CD4-positive, alpha-beta memory T cell (primary cell): ENCODE measurements around the gene SEC14L5. TPM values are rescaled to one million over a fixed set of nuclear protein-coding genes. Genes with fewer than 3 reads are reported as not detected.

Source experiments
- CTCF ChIA-PET: fragments of 350-600 bp; sonication (Branson Sonifier 250); formaldehyde crosslinking; loops from one replicate; lab custom pipeline; 2021; ENCODE audit warnings: inconsistent platforms; ENCODE audit not compliant: partially characterized antibody; lab: Charles Lee
- POLR2A ChIA-PET: fragments of 350-600 bp; sonication (Branson Sonifier 250); formaldehyde crosslinking; loops from one replicate; lab custom pipeline; 2021; ENCODE audit not compliant: partially characterized antibody; lab: Charles Lee
- DNase-seq, 5 donors: peaks; one replicate each; pipeline versions ENCODE4 v3.0.0 to v3.0.0-alpha.2; 2020 to 2022; ENCODE audit warnings: mixed read lengths in 1 of 5
- H3K27ac ChIP-seq: one replicate; pipeline ENCODE4 v1.7.0; 2013; ENCODE audit warnings: low read depth, low read length
- H3K27me3 ChIP-seq: 2 replicates; pipeline ENCODE4 v1.7.0; 2013; ENCODE audit warnings: mild to moderate bottlenecking, low read length, moderate library complexity; ENCODE audit not compliant: insufficient read depth
- H3K36me3 ChIP-seq: 2 replicates; pipeline ENCODE4 v1.7.0; 2013; ENCODE audit warnings: mild to moderate bottlenecking, low read length, moderate library complexity; ENCODE audit not compliant: insufficient read depth
- H3K4me1 ChIP-seq: 2 replicates; pipeline ENCODE4 v1.7.0; 2013; ENCODE audit warnings: mild to moderate bottlenecking, low read length, moderate library complexity; ENCODE audit not compliant: insufficient read depth
- H3K4me3 ChIP-seq, 2 donors: one replicate each; pipeline ENCODE4 v1.7.0; 2013; ENCODE audit warnings: low read length in 2 of 2, mild to moderate bottlenecking in 1 of 2
- H3K9me3 ChIP-seq, 2 donors: one replicate each; pipeline ENCODE4 v1.7.0; 2013; ENCODE audit warnings: low read length in 2 of 2, control low read depth in 1 of 2; ENCODE audit not compliant: control insufficient read depth in 1 of 2
- H3K27ac Mint-ChIP-seq, 7 donors: one replicate each; pipeline ENCODE4 v1.8.0; 2020 to 2021; ENCODE audit warnings: mixed read lengths in 7 of 7, mild to moderate bottlenecking in 6 of 7, inconsistent platforms in 3 of 7, moderate library complexity in 3 of 7
- H3K27me3 Mint-ChIP-seq, 2 donors: one replicate each; pipeline ENCODE4 v1.8.0; 2020 to 2021; ENCODE audit warnings: mixed read lengths in 2 of 2
- H3K36me3 Mint-ChIP-seq, 2 donors: one replicate each; pipeline ENCODE4 v1.8.0; 2020 to 2021; ENCODE audit warnings: mixed read lengths in 2 of 2, inconsistent platforms in 1 of 2, mild to moderate bottlenecking in 1 of 2
- H3K4me1 Mint-ChIP-seq, 4 donors: one replicate each; pipeline ENCODE4 v1.8.0; 2020 to 2021; ENCODE audit warnings: mixed read lengths in 4 of 4, mild to moderate bottlenecking in 1 of 4
- H3K4me3 Mint-ChIP-seq, 8 donors: one replicate each; pipeline ENCODE4 v1.8.0; 2020 to 2021; ENCODE audit warnings: mixed read lengths in 8 of 8, mild to moderate bottlenecking in 7 of 8, moderate library complexity in 6 of 8, inconsistent platforms in 3 of 8
- H3K9me3 Mint-ChIP-seq, 8 donors: one replicate each; pipeline ENCODE4 v1.8.0; 2020 to 2021; ENCODE audit warnings: mixed read lengths in 8 of 8, mild to moderate bottlenecking in 5 of 8, inconsistent platforms in 3 of 8, moderate library complexity in 1 of 8
- intact Hi-C: fragments of 100-400 bp; cut with micrococcal nuclease; formaldehyde crosslinking; loops from one replicate; pipeline ENCODE4 v1.15.1; 2023
- polyA plus RNA-seq, 2 donors: library from polyadenylated mRNA; unstranded; fragments of 300-500 nt; fragmentation: Illumina TruSeq; gene quantifications; one replicate each; pipeline ENCODE4 v1.2.3, GENCODE V29; 2021
- total RNA-seq, 2 experiments: library from RNA; stranded (reverse); gene quantifications; one replicate each; pipeline ENCODE4 v1.2.3, GENCODE V29; 2021

SEC14L5 gene
- total and polyA plus RNA-seq, 4 experiments from 2014 or later = not detected

GRCh38 chr16:4987250-4987579 lies 29.1 kb downstream of the SEC14L5 start:
- POLR2A ChIA-PET = no interaction called here
- H3K27ac Mint-ChIP-seq = no peak overlapping the region

GRCh38 chr16:4987580-4988374 lies 29.6 kb downstream of the SEC14L5 start:
- no peaks in the 10 kb centered on the region for H3K36me3 ChIP-seq
- no peaks in the 10 kb centered on the region for H3K9me3 ChIP-seq
- no peak overlapping the region for H3K4me3 ChIP-seq
- H3K27me3 ChIP-seq = peaks cover 11% of the 10 kb centered on the region
- Mint-ChIP-seq H3K27me3 (peaks cover 17 to 23% of the 10 kb centered on the region in 2 donors), H3K9me3 (peaks cover 0 to 7% (median 0%) of the 10 kb centered on the region in 8 donors), H3K4me1 (peaks cover 0 to 10% (median 4%) of the 10 kb centered on the region in 4 donors), H3K36me3 (no peaks in the 10 kb centered on the region), H3K4me3 (no peak overlapping the region), H3K27ac (no peak overlapping the region)
- intact Hi-C loops = no loop called here
- DNase-seq = no peak
- no peak overlapping the region for H3K27ac ChIP-seq
- ChIA-PET POLR2A (no interaction called here), CTCF (interaction anchor here (0.7 kb wide), 1 partner anchor 1116 kb away, joined by 3 read pairs; no protein-coding TSS in a partner anchor)
- H3K4me1 ChIP-seq = peaks cover 7% of the 10 kb centered on the region

More at GRCh38 chr16:4987250-4987579, 29.1 kb downstream of the SEC14L5 start:
- no peaks in the 10 kb centered on the region for H3K36me3 Mint-ChIP-seq
- intact Hi-C loops = no loop called here
- peaks cover 0 to 7% (median 0%) of the 10 kb centered on the region in 8 donors for H3K9me3 Mint-ChIP-seq
- Histone ChIP-seq H3K9me3 (no peaks in the 10 kb centered on the region), H3K27me3 (peaks cover 11% of the 10 kb centered on the region), H3K27ac (no peak overlapping the region), H3K4me3 (no peak overlapping the region), H3K4me1 (peaks cover 7% of the 10 kb centered on the region), H3K36me3 (no peaks in the 10 kb centered on the region)
- H3K27me3 Mint-ChIP-seq = peaks cover 17 to 23% of the 10 kb centered on the region in 2 donors
- H3K4me3 Mint-ChIP-seq = no peak overlapping the region
- CTCF ChIA-PET = interaction anchor here (0.7 kb wide), 1 partner anchor 1115 kb away, joined by 3 read pairs; no protein-coding TSS in a partner anchor
- H3K4me1 Mint-ChIP-seq = peaks cover 0 to 10% (median 4%) of the 10 kb centered on the region in 4 donors
- DNase-seq = no peak

- Mint-ChIP-seq H3K27me3 (peaks cover 17 to 23% of the 10 kb centered on the region in 2 donors), H3K36me3 (no peaks in the 10 kb centered on the region), H3K4me3 (no peak overlapping the region), H3K9me3 (peaks cover 0 to 7% (median 0%) of the 10 kb centered on the region in 8 donors), H3K27ac (no peak overlapping the region), H3K4me1 (peaks cover 0 to 10% (median 4%) of the 10 kb centered on the region in 4 donors)
- no peak overlapping the region for H3K4me3 ChIP-seq
- H3K27me3 ChIP-seq = peaks cover 11% of the 10 kb centered on the region
- no peaks in the 10 kb centered on the region for H3K36me3 ChIP-seq
- peaks cover 7% of the 10 kb centered on the region for H3K4me1 ChIP-seq
- no peaks in the 10 kb centered on the region for H3K9me3 ChIP-seq
- DNase-seq = no peak
- intact Hi-C loops = no loop called here
- POLR2A ChIA-PET = no interaction called here
- H3K27ac ChIP-seq = no peak overlapping the region
- CTCF ChIA-PET = no interaction called here
These were observed 30.5 kb downstream of the SEC14L5 start for GRCh38 chr16:4988647-4989046.

- no peaks in the 10 kb centered on the region for H3K36me3 Mint-ChIP-seq
- H3K4me1 ChIP-seq = peaks cover 7% of the 10 kb centered on the region
- H3K36me3 ChIP-seq = no peaks in the 10 kb centered on the region
- peaks cover 17 to 24% of the 10 kb centered on the region in 2 donors for H3K27me3 Mint-ChIP-seq
- no peak overlapping the region for H3K4me3 Mint-ChIP-seq
- POLR2A ChIA-PET = no interaction called here
- H3K4me1 Mint-ChIP-seq = peaks cover 0 to 10% (median 4%) of the 10 kb centered on the region in 4 donors
- peaks cover 0 to 4% (median 0%) of the 10 kb centered on the region in 8 donors for H3K9me3 Mint-ChIP-seq
- no peak overlapping the region for H3K27ac Mint-ChIP-seq
- DNase-seq = no peak
- intact Hi-C loops = no loop called here
- peaks cover 11% of the 10 kb centered on the region for H3K27me3 ChIP-seq
- H3K27ac ChIP-seq = no peak overlapping the region
- H3K4me3 ChIP-seq = no peak overlapping the region
- CTCF ChIA-PET = no interaction called here
- no peaks in the 10 kb centered on the region for H3K9me3 ChIP-seq
These were observed 31.4 kb downstream of the SEC14L5 start for GRCh38 chr16:4989391-4990006.

GRCh38 chr16:4990415-4990814 lies 32.3 kb downstream of the SEC14L5 start:
- CTCF ChIA-PET = no interaction called here
- Mint-ChIP-seq H3K9me3 (peaks cover 0 to 4% (median 0%) of the 10 kb centered on the region in 8 donors), H3K4me1 (peaks cover 0 to 10% (median 4%) of the 10 kb centered on the region in 4 donors), H3K27ac (no peak overlapping the region), H3K36me3 (no peaks in the 10 kb centered on the region), H3K4me3 (no peak overlapping the region), H3K27me3 (peaks cover 21 to 28% of the 10 kb centered on the region in 2 donors)
- intact Hi-C loops = no loop called here
- no peaks in the 10 kb centered on the region for H3K36me3 ChIP-seq
- peaks cover 11% of the 10 kb centered on the region for H3K27me3 ChIP-seq
- no peak for DNase-seq
- H3K4me1 ChIP-seq = peaks cover 7% of the 10 kb centered on the region
- no peak overlapping the region for H3K27ac ChIP-seq
- no peaks in the 10 kb centered on the region for H3K9me3 ChIP-seq
- H3K4me3 ChIP-seq = no peak overlapping the region
- POLR2A ChIA-PET = no interaction called here

GRCh38 chr16:4991754-4992153 lies 33.6 kb downstream of the SEC14L5 start:
- intact Hi-C loops = no loop called here

GRCh38 chr16:4994719-4995434 lies 36.7 kb downstream of the SEC14L5 start:
- Mint-ChIP-seq H3K27me3 (peaks cover 18 to 27% of the 10 kb centered on the region in 2 donors), H3K4me3 (no peak overlapping the region), H3K4me1 (no peaks in the 10 kb centered on the region), H3K36me3 (no peaks in the 10 kb centered on the region), H3K9me3 (peaks cover 0 to 2% (median 0%) of the 10 kb centered on the region in 8 donors), H3K27ac (no peak overlapping the region)
- no peak overlapping the region for H3K4me3 ChIP-seq
- no peak overlapping the region for H3K27ac ChIP-seq
- no peaks in the 10 kb centered on the region for H3K9me3 ChIP-seq
- H3K36me3 ChIP-seq = no peaks in the 10 kb centered on the region
- H3K27me3 ChIP-seq = peaks cover 4% of the 10 kb centered on the region
- ChIA-PET CTCF (no interaction called here), POLR2A (no interaction called here)
- DNase-seq = no peak
- intact Hi-C loops = no loop called here
- no peaks in the 10 kb centered on the region for H3K4me1 ChIP-seq

More at GRCh38 chr16:4991754-4992153, 33.6 kb downstream of the SEC14L5 start:
- no peaks in the 10 kb centered on the region for H3K36me3 ChIP-seq
- DNase-seq = no peak
- H3K27me3 ChIP-seq = peaks cover 11% of the 10 kb centered on the region
- no peaks in the 10 kb centered on the region for H3K9me3 ChIP-seq
- Mint-ChIP-seq H3K27me3 (peaks cover 19 to 28% of the 10 kb centered on the region in 2 donors), H3K4me3 (no peak overlapping the region), H3K9me3 (peaks cover 0 to 4% (median 0%) of the 10 kb centered on the region in 8 donors), H3K36me3 (no peaks in the 10 kb centered on the region), H3K4me1 (peaks cover 0 to 10% (median 4%) of the 10 kb centered on the region in 4 donors), H3K27ac (no peak overlapping the region)
- H3K4me3 ChIP-seq = no peak overlapping the region
- peaks cover 7% of the 10 kb centered on the region for H3K4me1 ChIP-seq
- ChIA-PET CTCF (no interaction called here), POLR2A (no interaction called here)
- H3K27ac ChIP-seq = no peak overlapping the region
